Stimulated activated naive CD8-positive, alpha-beta T cell treated with anti-CD3 and anti-CD28 coated beads, Interleukin-15, Interleukin-2, amounts not matched to agents 100 ng/mL and 50 ng/mL, for 24 hours (primary cell): ENCODE measurements around the gene CLDN7.
"Not testable (repeated sequence)": the region's sequence is repeated elsewhere in the genome, so short reads cannot be mapped to it uniquely, and the experiment has no call there.

ENCODE experiments used
- H3K27ac Mint-ChIP-seq: one replicate; pipeline ENCODE4 v1.8.0; 2021; ENCODE audit warnings: mild to moderate bottlenecking, mixed read lengths
- H3K27me3 Mint-ChIP-seq: one replicate; pipeline ENCODE4 v1.8.0; 2021; ENCODE audit warnings: mixed read lengths
- H3K36me3 Mint-ChIP-seq: one replicate; pipeline ENCODE4 v1.8.0; 2021; ENCODE audit warnings: low read depth, mixed read lengths
- H3K4me1 Mint-ChIP-seq: one replicate; pipeline ENCODE4 v1.8.0; 2021; ENCODE audit warnings: low read depth, mixed read lengths
- H3K4me3 Mint-ChIP-seq: one replicate; pipeline ENCODE4 v1.8.0; 2021; ENCODE audit warnings: mild to moderate bottlenecking, mixed read lengths
- H3K9me3 Mint-ChIP-seq: one replicate; pipeline ENCODE4 v1.8.0; 2021; ENCODE audit warnings: mixed read lengths

The CLDN7 gene

GRCh38 chr17:7251661-7252175 is 10.6 kb downstream of the CLDN7 start, which contains the start of gene CTDNEP1:
TSS of gene CTDNEP1 (minus strand) at chr17:7251734. CDS start at chr17:7251296, 438 bp downstream.
- Mint-ChIP-seq H3K9me3 (no peaks in the 10 kb centered on the region), H3K4me1 (peaks cover 62% of the 10 kb centered on the region), H3K36me3 (peaks cover 34% of the 10 kb centered on the region), H3K27me3 (no peaks in the 10 kb centered on the region), H3K27ac (peak within 1 kb of the TSS; percentile 99), H3K4me3 (peak within 1 kb of the TSS; percentile 94)

- peaks cover 57% of the 10 kb centered on the region for H3K4me1 Mint-ChIP-seq
- peak overlapping the region; percentile 99 for H3K27ac Mint-ChIP-seq
- H3K4me3 Mint-ChIP-seq = peak overlapping the region; percentile 94
- no peaks in the 10 kb centered on the region for H3K27me3 Mint-ChIP-seq
- H3K9me3 Mint-ChIP-seq = no peaks in the 10 kb centered on the region
- peaks cover 36% of the 10 kb centered on the region for H3K36me3 Mint-ChIP-seq
These were observed 11.3 kb downstream of the CLDN7 start for GRCh38 chr17:7250695-7251627.

GRCh38 chr17:7249830-7250229 is 12.4 kb downstream of the CLDN7 start:
- Mint-ChIP-seq H3K27ac (peak overlapping the region; percentile 93), H3K4me3 (peak overlapping the region; percentile 94), H3K36me3 (peaks cover 37% of the 10 kb centered on the region), H3K27me3 (no peaks in the 10 kb centered on the region), H3K4me1 (peaks cover 55% of the 10 kb centered on the region), H3K9me3 (no peaks in the 10 kb centered on the region)

- H3K4me1 Mint-ChIP-seq = peaks cover 52% of the 10 kb centered on the region
- H3K27ac Mint-ChIP-seq = peak overlapping the region; percentile 9
- H3K36me3 Mint-ChIP-seq = peaks cover 37% of the 10 kb centered on the region
- H3K4me3 Mint-ChIP-seq = peak overlapping the region; percentile 94
- H3K27me3 Mint-ChIP-seq = no peaks in the 10 kb centered on the region
- no peaks in the 10 kb centered on the region for H3K9me3 Mint-ChIP-seq
These were observed 13.1 kb downstream of the CLDN7 start for GRCh38 chr17:7249214-7249613.

GRCh38 chr17:7248796-7249195 is 13.5 kb downstream of the CLDN7 start:
- no peaks in the 10 kb centered on the region for H3K9me3 Mint-ChIP-seq
- H3K4me3 Mint-ChIP-seq = peak overlapping the region; percentile 9
- peaks cover 37% of the 10 kb centered on the region for H3K36me3 Mint-ChIP-seq
- H3K27ac Mint-ChIP-seq = peak overlapping the region; percentile 9
- no peaks in the 10 kb centered on the region for H3K27me3 Mint-ChIP-seq
- H3K4me1 Mint-ChIP-seq = peaks cover 48% of the 10 kb centered on the region

- no peaks in the 10 kb centered on the region for H3K27me3 Mint-ChIP-seq
- peaks cover 40% of the 10 kb centered on the region for H3K36me3 Mint-ChIP-seq
- H3K9me3 Mint-ChIP-seq = no peaks in the 10 kb centered on the region
- H3K4me3 Mint-ChIP-seq = no peak overlapping the region
- H3K27ac Mint-ChIP-seq = peak overlapping the region; percentile 32
- peaks cover 46% of the 10 kb centered on the region for H3K4me1 Mint-ChIP-seq
These were observed 15.5 kb downstream of the CLDN7 start for GRCh38 chr17:7246779-7247178.

GRCh38 chr17:7243838-7244237 is 18.4 kb downstream of the CLDN7 start:
- Mint-ChIP-seq H3K36me3 (peaks cover 47% of the 10 kb centered on the region), H3K4me1 (peaks cover 48% of the 10 kb centered on the region)
- H3K4me3 Mint-ChIP-seq, H3K9me3 Mint-ChIP-seq, H3K27me3 Mint-ChIP-seq, H3K27ac Mint-ChIP-seq: not testable (repeated sequence)

GRCh38 chr17:7243453-7243729 is 18.9 kb downstream of the CLDN7 start:
- Mint-ChIP-seq H3K4me1 (peaks cover 43% of the 10 kb centered on the region), H3K9me3 (no peaks in the 10 kb centered on the region), H3K27me3 (no peaks in the 10 kb centered on the region), H3K27ac (peak overlapping the region; percentile 80), H3K36me3 (peaks cover 47% of the 10 kb centered on the region), H3K4me3 (peak overlapping the region; percentile 94)

- H3K4me1 Mint-ChIP-seq = peaks cover 42% of the 10 kb centered on the region
- peak overlapping the region; percentile 96 for H3K27ac Mint-ChIP-seq
- no peaks in the 10 kb centered on the region for H3K27me3 Mint-ChIP-seq
- no peaks in the 10 kb centered on the region for H3K9me3 Mint-ChIP-seq
- peak overlapping the region; percentile 94 for H3K4me3 Mint-ChIP-seq
- peaks cover 47% of the 10 kb centered on the region for H3K36me3 Mint-ChIP-seq
These were observed 19.4 kb downstream of the CLDN7 start for GRCh38 chr17:7242717-7243452.

- H3K27ac Mint-ChIP-seq = peak within 1 kb of the TSS; percentile 96
- peaks cover 48% of the 10 kb centered on the region for H3K36me3 Mint-ChIP-seq
- peaks cover 44% of the 10 kb centered on the region for H3K4me1 Mint-ChIP-seq
- H3K27me3 Mint-ChIP-seq = no peaks in the 10 kb centered on the region
- H3K9me3 Mint-ChIP-seq = no peaks in the 10 kb centered on the region
- peak within 1 kb of the TSS; percentile 94 for H3K4me3 Mint-ChIP-seq
These were observed 20.2 kb downstream of the CLDN7 start, which contains the start of gene GABARAP for GRCh38 chr17:7241783-7242716. TSS of gene GABARAP (minus strand) at chr17:7242449. CDS start at chr17:7242330, 119 bp downstream.

GRCh38 chr17:7241090-7241733 is 21.1 kb downstream of the CLDN7 start:
- H3K4me1 Mint-ChIP-seq = peaks cover 52% of the 10 kb centered on the region
- peaks cover 48% of the 10 kb centered on the region for H3K36me3 Mint-ChIP-seq
- no peaks in the 10 kb centered on the region for H3K27me3 Mint-ChIP-seq
- H3K4me3 Mint-ChIP-seq = peak overlapping the region; percentile 94
- H3K27ac Mint-ChIP-seq = peak overlapping the region; percentile 89
- H3K9me3 Mint-ChIP-seq = no peaks in the 10 kb centered on the region

- Mint-ChIP-seq H3K4me1 (peaks cover 61% of the 10 kb centered on the region), H3K36me3 (peaks cover 51% of the 10 kb centered on the region), H3K27ac (peak overlapping the region; percentile 95), H3K27me3 (no peaks in the 10 kb centered on the region), H3K4me3 (peak overlapping the region; percentile 94), H3K9me3 (no peaks in the 10 kb centered on the region)
These were observed 21.9 kb downstream of the CLDN7 start for GRCh38 chr17:7240375-7240774.

GRCh38 chr17:7239091-7240027 is 22.9 kb downstream of the CLDN7 start, which contains the start of gene PHF23:
TSS of gene PHF23 (minus strand) at chr17:7239457. CDS start at chr17:7239279, 178 bp downstream.
- no peaks in the 10 kb centered on the region for H3K9me3 Mint-ChIP-seq
- peak within 1 kb of the TSS; percentile 94 for H3K4me3 Mint-ChIP-seq
- peaks cover 56% of the 10 kb centered on the region for H3K36me3 Mint-ChIP-seq
- peak within 1 kb of the TSS; percentile 95 for H3K27ac Mint-ChIP-seq
- H3K27me3 Mint-ChIP-seq = no peaks in the 10 kb centered on the region
- peaks cover 71% of the 10 kb centered on the region for H3K4me1 Mint-ChIP-seq
